NT2/D1 (cell line): ENCODE measurements around the gene RAB40C.

ENCODE experiments used
- SUZ12 ChIP-seq: IDR thresholded peaks from 2 replicates; pipeline ENCODE4 v1.6.1; 2011; ENCODE audit not compliant: insufficient read length, insufficient read depth; ENCODE audit errors: extremely low read depth
- YY1 ChIP-seq: IDR thresholded peaks from 2 replicates; pipeline ENCODE4 v1.6.1; 2011; ENCODE audit not compliant: insufficient read length, insufficient read depth

- TF ChIP-seq YY1 (no peak), SUZ12 (no peak)
Measured at GRCh38 chr16:638836-639235, 49.0 kb downstream of the RAB40C start.
